SK-N-SH (cell line): ENCODE results near the gene TBCCD1. TPM values are rescaled to one million over a fixed set of nuclear protein-coding genes. Genes with fewer than 3 reads are reported as not detected.

Source experiments
- CTCF ChIA-PET: fragments of 300-600, 350-600 bp; formaldehyde crosslinking; extraction: SDS; loops from one replicate; lab custom pipeline; 2021; lab: Yijun Ruan, JAX
- POLR2A ChIA-PET: fragments of 350-600 bp; sonication (Branson Sonifier 250); formaldehyde crosslinking; extraction: SDS; loops from one replicate; lab custom pipeline; 2020; ENCODE audit warnings: antibody characterized with exemption, inconsistent platforms; lab: Yijun Ruan, JAX
- DNase-seq: peaks from one replicate; pipeline ENCODE4 v3.0.0; 2012
- H2AFZ ChIP-seq: fragments of 200-600 bp; sonication (generic); 2 replicates; pipeline ENCODE4 v1.8.1; 2016; ENCODE audit warnings: antibody characterized with exemption, mild to moderate bottlenecking, low read depth
- H3F3A ChIP-seq: fragments of 200-600 bp; sonication (generic); replicated peaks from 2 replicates; pipeline ENCODE3; 2016; ENCODE audit warnings: antibody characterized with exemption, mild to moderate bottlenecking; ENCODE audit not compliant: insufficient read depth
- H3K27ac ChIP-seq, 2 experiments: fragments of 200-500 bp in 1 of 2; fragments of 200-600 bp in 1 of 2; sonication (Bioruptor generic) in 1 of 2; sonication (generic), shearing (Covaris generic) in 1 of 2; 2 replicates each; pipeline versions ENCODE4 v1.5.1 to v1.6.1; 2014 to 2016; ENCODE audit warnings: low read depth in 2 of 2, inconsistent platforms in 1 of 2, low read length in 1 of 2, mild to moderate bottlenecking in 1 of 2, mixed read lengths in 1 of 2
- H3K27me3 ChIP-seq: fragments of 200-600 bp; sonication (generic), shearing (Covaris generic); 2 replicates; pipeline ENCODE4 v1.6.1; 2016; ENCODE audit warnings: mixed run types; ENCODE audit not compliant: insufficient read depth
- H3K36me3 ChIP-seq, 2 experiments: fragments of 200-500 bp in 1 of 2; fragments of 200-600 bp in 1 of 2; sonication (Bioruptor generic) in 1 of 2; sonication (generic) in 1 of 2; replicated peaks in 1 of 2; 2 replicates each; pipeline versions ENCODE3 to v1.5.1; 2014 to 2016; ENCODE audit warnings: low read length in 1 of 2, mild to moderate bottlenecking in 1 of 2; ENCODE audit not compliant: insufficient read depth in 2 of 2, control insufficient read depth in 1 of 2
- H3K4me1 ChIP-seq, 2 experiments: fragments of 200-500 bp in 1 of 2; fragments of 200-600 bp in 1 of 2; sonication (Bioruptor generic) in 1 of 2; sonication (generic), shearing (Covaris generic) in 1 of 2; 2 replicates each; pipeline versions ENCODE4 v1.5.1 to v1.6.1; 2014 to 2016; ENCODE audit warnings: low read depth in 1 of 2, low read length in 1 of 2, mixed run types in 1 of 2; ENCODE audit not compliant: insufficient read depth in 2 of 2, control insufficient read depth in 1 of 2
- H3K4me2 ChIP-seq: fragments of 200-600 bp; sonication (generic), shearing (Covaris generic); 2 replicates; pipeline ENCODE4 v1.6.1; 2017; ENCODE audit warnings: mixed run types
- H3K4me3 ChIP-seq, 2 experiments: fragments of 200-500 bp in 1 of 2; fragments of 200-600 bp in 1 of 2; sonication (Bioruptor generic) in 1 of 2; sonication (generic), shearing (Covaris generic) in 1 of 2; 2 replicates each; pipeline versions ENCODE4 v1.5.1 to v1.8.1; 2014 to 2016; ENCODE audit warnings: low read depth in 2 of 2, inconsistent platforms in 1 of 2, low read length in 1 of 2, mild to moderate bottlenecking in 1 of 2, mixed read lengths in 1 of 2, moderate library complexity in 1 of 2
- H3K79me2 ChIP-seq: fragments of 200-600 bp; sonication (generic); 2 replicates; pipeline ENCODE4 v1.8.1; 2017; ENCODE audit warnings: mild to moderate bottlenecking; ENCODE audit not compliant: insufficient read depth
- H3K9ac ChIP-seq: fragments of 200-600 bp; sonication (generic); 2 replicates; pipeline ENCODE4 v1.6.1; 2017; ENCODE audit warnings: mixed run types
- H3K9me2 ChIP-seq: fragments of 200-600 bp; sonication (generic); 2 replicates; pipeline ENCODE4 v1.6.1; 2017; ENCODE audit warnings: mixed run types
- H3K9me3 ChIP-seq: fragments of 200-600 bp; sonication (generic); 2 replicates; pipeline ENCODE4 v1.6.1; 2017; ENCODE audit warnings: mixed run types, mild to moderate bottlenecking, moderate library complexity
- H4K20me1 ChIP-seq: fragments of 200-600 bp; sonication (generic); 2 replicates; pipeline ENCODE4 v1.6.1; 2017; ENCODE audit warnings: mild to moderate bottlenecking, mixed run types; ENCODE audit not compliant: insufficient read depth
- CHD2 ChIP-seq: fragments of 150-350 bp; IDR thresholded peaks from 2 replicates; pipeline ENCODE4 v1.6.1; 2018; ENCODE audit warnings: low read length; ENCODE audit not compliant: partially characterized antibody
- ELF1 ChIP-seq: IDR thresholded peaks from 2 replicates; pipeline ENCODE4 v1.4.0; 2012
- EZH2phosphoT487 ChIP-seq: fragments of 200-600 bp; sonication (generic); IDR thresholded peaks from 2 replicates; pipeline ENCODE4 v1.6.1; 2017; ENCODE audit warnings: low read depth, mixed run types, mild to moderate bottlenecking, antibody characterized with exemption, moderate library complexity, borderline replicate concordance
- FOXJ3 ChIP-seq: sonication (generic); formaldehyde crosslinking; IDR thresholded peaks from 2 replicates; pipeline ENCODE4 v1.5.1; 2020; ENCODE audit warnings: mild to moderate bottlenecking, missing genetic modification reagents
- FOXM1 ChIP-seq: IDR thresholded peaks from 2 replicates; pipeline ENCODE4 v1.4.0; 2012; ENCODE audit warnings: low read depth, mild to moderate bottlenecking
- GATA2 ChIP-seq: sonication (generic); formaldehyde crosslinking; IDR thresholded peaks from 2 replicates; pipeline ENCODE4 v1.5.0; 2020; ENCODE audit warnings: mild to moderate bottlenecking, missing genetic modification reagents
- JUND ChIP-seq: IDR thresholded peaks from 2 replicates; pipeline ENCODE4 v1.4.0; 2012
- POLR2AphosphoS5 ChIP-seq: IDR thresholded peaks from 2 replicates; pipeline ENCODE4 v1.6.1; 2012; ENCODE audit warnings: low read depth, low read length
- SMC3 ChIP-seq: IDR thresholded peaks from 2 replicates; pipeline ENCODE4 v1.6.1; 2012; ENCODE audit warnings: low read depth, low read length, improper control_type of control experiment
- WGBS: methylation state at CpG from one replicate; pipeline ENCODE4 v1.1.6; 2017; ENCODE audit warnings: low lambda C conversion rate; 5-methylcytosine and 5-hydroxymethylcytosine counted together
- polyA plus RNA-seq, 3 experiments: library from polyadenylated mRNA; depleted of rRNA; stranded (reverse); fragments of >200 nt; gene quantifications; 2 replicates each; pipeline ENCODE4 v1.2.3, GENCODE V29; 2012
- TF ChIP-seq, protein P1 (sequence below): IDR thresholded peaks from 2 replicates; pipeline ENCODE4 v1.4.0; 2012; ENCODE audit warnings: low read depth
- TF ChIP-seq, protein P2 (sequence below): IDR thresholded peaks from 2 replicates; pipeline ENCODE4; 2012
- TF ChIP-seq, protein P3 (sequence below): IDR thresholded peaks from 2 replicates; pipeline ENCODE4 v1.4.0; 2012; ENCODE audit warnings: low read depth, borderline replicate concordance
- TF ChIP-seq, protein P4 (sequence below): IDR thresholded peaks from 2 replicates; pipeline ENCODE4 v1.4.0; 2012; ENCODE audit warnings: low read depth, borderline replicate concordance

The TBCCD1 gene
- polyA plus RNA-seq, 1 of the 3 experiments (the other 2 are of a cell fraction) = 6.5 TPM

DNA sequence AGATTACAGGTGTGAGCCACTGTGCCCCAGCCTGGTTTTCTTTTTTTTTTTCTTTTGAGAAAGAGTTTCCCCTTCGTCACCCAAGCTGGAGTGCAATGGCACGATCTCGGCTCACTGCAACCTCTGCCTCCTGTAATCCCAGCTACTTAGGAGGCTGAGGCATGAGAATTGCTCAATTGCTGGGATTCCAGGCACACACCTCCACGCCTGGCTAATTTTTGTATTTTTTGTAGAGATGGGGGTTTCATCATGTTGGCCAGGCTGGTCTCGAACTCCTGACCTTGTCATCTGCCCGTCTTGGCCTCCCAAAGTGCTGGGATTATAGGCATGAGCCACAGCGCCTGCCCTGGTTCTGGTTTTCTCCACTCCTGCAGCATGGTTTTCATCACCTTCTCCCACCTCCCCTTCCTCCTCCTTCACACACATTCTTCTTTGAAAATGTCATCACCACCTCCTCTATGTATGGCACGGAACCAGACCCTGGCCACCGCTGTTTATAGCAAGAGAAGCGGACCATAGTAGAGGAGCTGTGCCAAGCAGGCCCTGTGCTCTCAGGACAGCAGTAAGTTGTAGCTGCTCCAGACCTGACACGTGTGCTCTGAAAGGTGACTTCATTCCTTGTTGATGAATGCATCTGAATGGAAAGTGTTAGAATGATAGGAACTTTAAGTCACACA lies 31.1 kb upstream of the TBCCD1 start:
- H3F3A ChIP-seq = no peaks in the 10 kb centered on the region
- no peak overlapping the region for H3K4me3 ChIP-seq
- ChIA-PET POLR2A (no interaction called here), CTCF (interaction anchor here (17.4 kb wide), 1 partner anchor 17 kb away, joined by 167 read pairs; the partner anchor contains the start of gene AHSG)
- no peaks in the 10 kb centered on the region for H3K9me3 ChIP-seq
- H2AFZ ChIP-seq = no peak overlapping the region
- no peaks in the 10 kb centered on the region for H3K9me2 ChIP-seq
- H3K79me2 ChIP-seq = no peaks in the 10 kb centered on the region
- DNase-seq = no peak
- H3K4me2 ChIP-seq = no peak overlapping the region
- H3K4me1 ChIP-seq = no peaks in the 10 kb centered on the region
- no peak overlapping the region for H3K9ac ChIP-seq
- H3K27ac ChIP-seq = no peak overlapping the region
- no peaks in the 10 kb centered on the region for H3K27me3 ChIP-seq
- no peaks in the 10 kb centered on the region for H4K20me1 ChIP-seq
- no peaks in the 10 kb centered on the region for H3K36me3 ChIP-seq
- WGBS = 65% methylated on average over 10 of the region's 11 CpGs
- TF ChIP-seq FOXM1 (no peak), SMC3 (no peak), POLR2AphosphoS5 (no peak)
- TF ChIP-seq, protein P1, sequence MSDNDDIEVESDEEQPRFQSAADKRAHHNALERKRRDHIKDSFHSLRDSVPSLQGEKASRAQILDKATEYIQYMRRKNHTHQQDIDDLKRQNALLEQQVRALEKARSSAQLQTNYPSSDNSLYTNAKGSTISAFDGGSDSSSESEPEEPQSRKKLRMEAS = no peak

DNA sequence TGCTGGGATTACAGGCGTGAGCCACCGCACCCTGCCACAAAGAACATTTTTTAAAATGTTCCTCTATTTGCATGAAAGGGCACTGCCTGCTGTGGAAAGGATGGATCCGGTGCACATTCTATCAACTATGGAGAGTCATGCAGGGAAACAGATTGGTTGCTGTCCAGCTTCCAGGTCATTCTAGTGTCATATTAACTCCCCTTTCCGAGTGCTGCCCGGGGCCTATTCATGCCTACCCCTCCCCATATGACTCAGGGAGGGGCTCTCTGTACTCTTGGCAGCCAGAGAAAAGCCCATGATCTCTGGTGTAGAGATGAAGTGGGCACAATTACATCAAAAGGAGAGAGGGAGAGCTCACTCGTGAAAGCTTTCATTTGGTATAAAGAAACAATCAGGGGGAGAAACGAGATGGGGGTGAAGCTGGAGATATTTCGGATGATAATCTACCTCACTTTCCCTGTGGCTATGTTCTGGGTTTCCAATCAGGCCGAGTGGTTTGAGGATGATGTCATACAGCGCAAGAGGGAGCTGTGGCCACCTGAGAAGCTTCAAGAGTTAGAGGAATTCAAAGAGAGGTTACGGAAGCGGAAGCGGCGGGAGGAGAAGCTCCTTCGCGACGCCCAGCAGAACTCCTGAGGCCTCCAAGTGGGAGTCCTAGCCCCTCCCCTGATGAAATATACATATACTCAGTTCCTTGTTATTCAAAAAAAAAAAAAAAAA lies 29.6 kb upstream of the TBCCD1 start:
- CTCF ChIA-PET = interaction anchor here (0.8 to 17.4 kb wide), 3 partner anchors 18 to 379 kb away, joined by 4 to 167 read pairs (median 5); partner anchors contain the start of gene AHSG

DNA sequence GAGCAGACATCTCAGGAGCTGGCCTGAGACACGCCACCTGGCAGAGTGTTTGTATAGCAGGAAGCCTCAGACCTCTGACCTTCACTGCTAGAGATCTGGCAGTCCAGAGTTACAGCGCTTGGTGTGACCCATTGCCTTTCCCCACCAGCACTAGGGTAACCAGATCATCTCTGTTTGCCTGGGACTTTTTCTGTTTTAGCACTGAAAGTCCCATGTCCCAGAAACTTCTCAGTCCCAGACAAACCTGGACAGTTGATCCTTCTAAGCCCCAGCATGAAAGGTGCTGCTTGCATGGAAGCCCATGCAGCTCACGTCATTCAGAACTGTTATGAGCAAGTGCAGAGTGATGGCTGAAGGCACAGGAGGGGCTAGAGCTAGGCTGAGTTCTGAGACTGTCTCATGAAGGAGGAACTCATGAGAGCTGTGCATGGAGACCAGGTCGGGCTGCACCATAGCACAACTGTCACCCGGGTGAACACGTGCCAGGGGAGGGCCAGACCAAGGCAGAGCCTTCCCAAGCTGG lies 27.5 kb upstream of the TBCCD1 start:
- CTCF ChIA-PET = interaction anchor here (0.9 to 17.4 kb wide), 3 partner anchors 21 to 227 kb away, joined by 3 to 167 read pairs (median 4); partner anchors contain the start of gene AHSG
- WGBS = 57% methylated on average over 6 of the region's 6 CpGs
- TF ChIP-seq, protein P2, sequence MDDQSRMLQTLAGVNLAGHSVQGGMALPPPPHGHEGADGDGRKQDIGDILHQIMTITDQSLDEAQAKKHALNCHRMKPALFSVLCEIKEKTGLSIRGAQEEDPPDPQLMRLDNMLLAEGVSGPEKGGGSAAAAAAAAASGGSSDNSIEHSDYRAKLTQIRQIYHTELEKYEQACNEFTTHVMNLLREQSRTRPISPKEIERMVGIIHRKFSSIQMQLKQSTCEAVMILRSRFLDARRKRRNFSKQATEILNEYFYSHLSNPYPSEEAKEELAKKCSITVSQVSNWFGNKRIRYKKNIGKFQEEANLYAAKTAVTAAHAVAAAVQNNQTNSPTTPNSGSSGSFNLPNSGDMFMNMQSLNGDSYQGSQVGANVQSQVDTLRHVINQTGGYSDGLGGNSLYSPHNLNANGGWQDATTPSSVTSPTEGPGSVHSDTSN = no peak
- TF ChIP-seq JUND (no peak), POLR2AphosphoS5 (no peak), EZH2phosphoT487 (no peak), SMC3 (no peak), GATA2 (no peak), ELF1 (no peak), FOXJ3 (CRISPR knock-in tag) (no peak), CHD2 (no peak)
- TF ChIP-seq, protein P3, sequence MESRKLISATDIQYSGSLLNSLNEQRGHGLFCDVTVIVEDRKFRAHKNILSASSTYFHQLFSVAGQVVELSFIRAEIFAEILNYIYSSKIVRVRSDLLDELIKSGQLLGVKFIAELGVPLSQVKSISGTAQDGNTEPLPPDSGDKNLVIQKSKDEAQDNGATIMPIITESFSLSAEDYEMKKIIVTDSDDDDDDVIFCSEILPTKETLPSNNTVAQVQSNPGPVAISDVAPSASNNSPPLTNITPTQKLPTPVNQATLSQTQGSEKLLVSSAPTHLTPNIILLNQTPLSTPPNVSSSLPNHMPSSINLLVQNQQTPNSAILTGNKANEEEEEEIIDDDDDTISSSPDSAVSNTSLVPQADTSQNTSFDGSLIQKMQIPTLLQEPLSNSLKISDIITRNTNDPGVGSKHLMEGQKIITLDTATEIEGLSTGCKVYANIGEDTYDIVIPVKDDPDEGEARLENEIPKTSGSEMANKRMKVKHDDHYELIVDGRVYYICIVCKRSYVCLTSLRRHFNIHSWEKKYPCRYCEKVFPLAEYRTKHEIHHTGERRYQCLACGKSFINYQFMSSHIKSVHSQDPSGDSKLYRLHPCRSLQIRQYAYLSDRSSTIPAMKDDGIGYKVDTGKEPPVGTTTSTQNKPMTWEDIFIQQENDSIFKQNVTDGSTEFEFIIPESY = no peak

More for the DNA sequence above, 29.6 kb upstream of the TBCCD1 start:
- H3K36me3 ChIP-seq = no peaks in the 10 kb centered on the region
- no peaks in the 10 kb centered on the region for H3K27me3 ChIP-seq
- H2AFZ ChIP-seq = no peak overlapping the region
- TF ChIP-seq, protein P4, sequence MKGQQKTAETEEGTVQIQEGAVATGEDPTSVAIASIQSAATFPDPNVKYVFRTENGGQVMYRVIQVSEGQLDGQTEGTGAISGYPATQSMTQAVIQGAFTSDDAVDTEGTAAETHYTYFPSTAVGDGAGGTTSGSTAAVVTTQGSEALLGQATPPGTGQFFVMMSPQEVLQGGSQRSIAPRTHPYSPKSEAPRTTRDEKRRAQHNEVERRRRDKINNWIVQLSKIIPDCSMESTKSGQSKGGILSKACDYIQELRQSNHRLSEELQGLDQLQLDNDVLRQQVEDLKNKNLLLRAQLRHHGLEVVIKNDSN = no peak
- TF ChIP-seq CHD2 = no peak
- TF ChIP-seq, all 33 proteins: peak for 0
- H3K9me2 ChIP-seq = no peaks in the 10 kb centered on the region
- DNase-seq = no peak
- POLR2A ChIA-PET = no interaction called here
- no peaks in the 10 kb centered on the region for H3K9me3 ChIP-seq
- no peak overlapping the region for H3K9ac ChIP-seq
- WGBS = 71% methylated on average over 17 of the region's 17 CpGs
- H4K20me1 ChIP-seq = no peaks in the 10 kb centered on the region
- H3K4me2 ChIP-seq = no peak overlapping the region
- no peak overlapping the region for H3K27ac ChIP-seq
- no peak overlapping the region for H3K4me3 ChIP-seq
- no peaks in the 10 kb centered on the region for H3F3A ChIP-seq
- no peaks in the 10 kb centered on the region for H3K4me1 ChIP-seq
- H3K79me2 ChIP-seq = no peaks in the 10 kb centered on the region

More for the DNA sequence above, 27.5 kb upstream of the TBCCD1 start:
- H3K27ac ChIP-seq = no peak overlapping the region
- no peaks in the 10 kb centered on the region for H3K9me3 ChIP-seq
- H3K79me2 ChIP-seq = no peaks in the 10 kb centered on the region
- no peaks in the 10 kb centered on the region for H3K36me3 ChIP-seq
- no peaks in the 10 kb centered on the region for H3K4me1 ChIP-seq
- H3K4me2 ChIP-seq = no peak overlapping the region
- no peaks in the 10 kb centered on the region for H3K9me2 ChIP-seq
- no peaks in the 10 kb centered on the region for H3K27me3 ChIP-seq
- no peaks in the 10 kb centered on the region for H3F3A ChIP-seq
- DNase-seq = no peak
- no peak overlapping the region for H2AFZ ChIP-seq
- no peak overlapping the region for H3K9ac ChIP-seq
- POLR2A ChIA-PET = no interaction called here
- H4K20me1 ChIP-seq = no peaks in the 10 kb centered on the region
- no peak overlapping the region for H3K4me3 ChIP-seq
